Psoas muscle (tissue), 8 donors: ENCODE results near the gene TTF1. TPM values are rescaled to one million over a fixed set of nuclear protein-coding genes. Genes with fewer than 3 reads are reported as not detected.

ENCODE experiments used
- ATAC-seq, 4 donors: fragments of 200-7000 bp; cut with Tn5 transposase; one replicate each; pipeline ENCODE4 v1.9.1; 2020; ENCODE audit warnings: moderate library complexity in 3 of 4, mild to moderate bottlenecking in 2 of 4
- DNase-seq, 2 donors: peaks; one replicate each; pipeline ENCODE4 v3.0.0-alpha.2; 2020
- H3K27ac ChIP-seq: fragments of 200-600 bp; one replicate; pipeline ENCODE4 v1.8.0; 2022
- H3K27me3 ChIP-seq, 3 donors: fragments of 200-600 bp in 1 of 3; one replicate each; pipeline versions ENCODE4 v1.6.1 to v1.8.0; 2013 to 2022; ENCODE audit warnings: low read length in 2 of 3, mild to moderate bottlenecking in 2 of 3, moderate library complexity in 1 of 3; ENCODE audit not compliant: insufficient read depth in 3 of 3
- H3K36me3 ChIP-seq, 2 donors: fragments of 200-600 bp in 1 of 2; one replicate each; pipeline versions ENCODE4 v1.6.1 to v1.8.0; 2013 to 2022; ENCODE audit warnings: low read depth in 1 of 2, mild to moderate bottlenecking in 1 of 2, moderate library complexity in 1 of 2; ENCODE audit not compliant: insufficient read depth in 1 of 2
- H3K4me1 ChIP-seq: fragments of 200-600 bp; one replicate; pipeline ENCODE4 v1.8.0; 2022
- H3K4me3 ChIP-seq: fragments of 200-600 bp; one replicate; pipeline ENCODE4 v1.8.0; 2022; ENCODE audit warnings: mild to moderate bottlenecking
- H3K9me3 ChIP-seq: fragments of 200-600 bp; one replicate; pipeline ENCODE4 v1.8.0; 2022
- WGBS, 3 donors: extraction: QIAGEN DNeasy Blood & Tissue Kit; methylation state at CpG; one replicate each; pipeline versions ENCODE4 v1.1.6 to v1.1.7; 2013; 5-methylcytosine and 5-hydroxymethylcytosine counted together
- intact Hi-C, 2 donors: fragments of 100-400 bp; cut with DNase I; formaldehyde crosslinking; loops; one replicate each; pipeline versions ENCODE4 v1.11.0 to v1.14.2; 2022
- polyA plus RNA-seq, 3 donors: library from polyadenylated mRNA; stranded (reverse); fragments of 200-250 nt; gene quantifications; one replicate each; pipeline ENCODE4 v1.2.3, GENCODE V29; 2013
- total RNA-seq, 4 donors: library from RNA; stranded (reverse); fragmentation: NEBNext Ultra II Directional in 2 of 4; extraction: Animal tissue kit (Norgen Biotek cat#: 25700) in 2 of 4; gene quantifications; one replicate each; pipeline versions ENCODE4 v1.2.1 to v1.2.4, GENCODE V29; 2021 to 2023
- TF ChIP-seq, protein P1 (sequence below): fragments of 200-600 bp; IDR thresholded peaks from one replicate; pipeline ENCODE4 v1.8.0; 2022; ENCODE audit warnings: antibody characterized with exemption
- donor health status: healthy with polysubstance abuse.
- donor health status: DM: no; HTN: no; CAD: no; lungs with moderate emphysema.
- donor health status: Bipolar disorder and iron deficiency.
- donor health status: healthy.
- donor health status: DM: yes; HTN: yes; CAD: no.
- donor health status: DM: no; HTN: no; CAD: no.
- donor health status: DM: no; HTN: no; CAD: no.
- donor health status: DM: yes; HTN: yes; CAD: no.

Gene TTF1
- total and polyA plus RNA-seq, 7 donors = 11.1 to 33.8 (median 15.3) TPM

DNA sequence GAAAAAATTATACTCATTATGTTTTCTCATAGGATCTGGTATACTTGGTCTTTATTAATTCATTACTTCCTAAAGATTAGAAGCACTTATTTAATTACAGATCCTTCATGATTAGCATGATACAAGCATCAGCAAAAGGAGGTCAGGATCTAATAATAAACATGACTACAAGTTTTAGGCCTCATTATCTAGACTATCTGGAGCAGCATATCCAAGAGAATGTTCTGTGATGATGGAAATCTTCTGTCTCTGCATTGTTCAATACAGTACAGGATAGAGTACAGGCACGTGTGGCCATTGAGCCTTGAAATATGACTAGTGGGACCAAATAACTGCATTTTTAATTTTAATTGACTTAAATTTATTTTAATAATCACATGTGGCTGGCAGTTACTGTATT lies 73.1 kb downstream of the TTF1 start:
- Histone ChIP-seq H3K27me3 (no peaks in the 10 kb centered on the region), H3K4me1 (peaks cover 4% of the 10 kb centered on the region), H3K9me3 (no peaks in the 10 kb centered on the region), H3K4me3 (no peak overlapping the region), H3K36me3 (peaks cover 16 to 93% of the 10 kb centered on the region in 2 donors), H3K27ac (peak overlapping the region; percentile 50)
- ATAC-seq (peak; percentile 83 to 94 (median 93)), DNase-seq (no peak)
- intact Hi-C loops = no loop called here
- TF ChIP-seq, protein P1, sequence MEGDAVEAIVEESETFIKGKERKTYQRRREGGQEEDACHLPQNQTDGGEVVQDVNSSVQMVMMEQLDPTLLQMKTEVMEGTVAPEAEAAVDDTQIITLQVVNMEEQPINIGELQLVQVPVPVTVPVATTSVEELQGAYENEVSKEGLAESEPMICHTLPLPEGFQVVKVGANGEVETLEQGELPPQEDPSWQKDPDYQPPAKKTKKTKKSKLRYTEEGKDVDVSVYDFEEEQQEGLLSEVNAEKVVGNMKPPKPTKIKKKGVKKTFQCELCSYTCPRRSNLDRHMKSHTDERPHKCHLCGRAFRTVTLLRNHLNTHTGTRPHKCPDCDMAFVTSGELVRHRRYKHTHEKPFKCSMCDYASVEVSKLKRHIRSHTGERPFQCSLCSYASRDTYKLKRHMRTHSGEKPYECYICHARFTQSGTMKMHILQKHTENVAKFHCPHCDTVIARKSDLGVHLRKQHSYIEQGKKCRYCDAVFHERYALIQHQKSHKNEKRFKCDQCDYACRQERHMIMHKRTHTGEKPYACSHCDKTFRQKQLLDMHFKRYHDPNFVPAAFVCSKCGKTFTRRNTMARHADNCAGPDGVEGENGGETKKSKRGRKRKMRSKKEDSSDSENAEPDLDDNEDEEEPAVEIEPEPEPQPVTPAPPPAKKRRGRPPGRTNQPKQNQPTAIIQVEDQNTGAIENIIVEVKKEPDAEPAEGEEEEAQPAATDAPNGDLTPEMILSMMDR = no peak
- 29 to 39% (median 32%) methylated on average over 1 of the region's 1 CpG for WGBS, 3 donors

- peaks cover 13 to 62% of the 10 kb centered on the region in 2 donors for H3K36me3 ChIP-seq
- H3K9me3 ChIP-seq = no peaks in the 10 kb centered on the region
- 72 to 89% (median 73%) methylated on average over 4 of the region's 4 CpGs for WGBS, 3 donors
- peak; percentile 39 to 71 (median 49) for ATAC-seq
- H3K27me3 ChIP-seq = no peaks in the 10 kb centered on the region
- TF ChIP-seq, protein P1 = no peak
- H3K27ac ChIP-seq = peak overlapping the region; percentile 75
- intact Hi-C loops = loop anchor here in 1 of 2 donors (5.0 kb wide), 1 partner anchor 36 kb away; no protein-coding TSS in a partner anchor
- H3K4me1 ChIP-seq = peaks cover 19% of the 10 kb centered on the region
- DNase-seq = no peak
- no peak overlapping the region for H3K4me3 ChIP-seq
Measured at GRCh38 chr9:132328580-132328979, 78.1 kb downstream of the TTF1 start.

- peak; percentile 78 to 94 (median 88) for ATAC-seq
- H3K4me1 ChIP-seq = peaks cover 19% of the 10 kb centered on the region
- H3K4me3 ChIP-seq = no peak overlapping the region
- no peaks in the 10 kb centered on the region for H3K9me3 ChIP-seq
- intact Hi-C loops = loop anchor here in 1 of 2 donors (5.0 kb wide), 1 partner anchor 35 kb away; no protein-coding TSS in a partner anchor
- H3K27me3 ChIP-seq = no peaks in the 10 kb centered on the region
- H3K27ac ChIP-seq = peak overlapping the region; percentile 75
- DNase-seq = no peak
- H3K36me3 ChIP-seq = peaks cover 15 to 62% of the 10 kb centered on the region in 2 donors
- TF ChIP-seq, protein P1 = no peak
- WGBS, 3 donors = 29 to 38% (median 38%) methylated on average over 6 of the region's 6 CpGs
Measured at GRCh38 chr9:132327537-132327936, 79.1 kb downstream of the TTF1 start.

Other genes starting within 250 kb of the TTF1 start
- gene NTNG2, start 244.8 kb downstream of the TTF1 start, total RNA-seq = 1 to 10 TPM in 1 of 4 donors, under 1 TPM in 3; 0.20 to 1.3 (median 0.44) TPM
- under 1 TPM; 0.01 to 0.04 (median 0.03) TPM for gene NTNG2, start 244.8 kb downstream of the TTF1 start, polyA plus RNA-seq
- 10 to 100 TPM; 20.6 to 26.8 (median 22.7) TPM for gene SETX, start 51.9 kb downstream of the TTF1 start, total RNA-seq
- gene SETX, start 51.9 kb downstream of the TTF1 start, polyA plus RNA-seq = 10 to 100 TPM; 10.0 to 20.4 (median 19.8) TPM
- gene CFAP77, start 3.4 kb upstream of the TTF1 start, total RNA-seq = not detected
- not detected for gene CFAP77, start 3.4 kb upstream of the TTF1 start, polyA plus RNA-seq
- not detected for gene BARHL1, start 175.8 kb upstream of the TTF1 start, total RNA-seq
- not detected for gene BARHL1, start 175.8 kb upstream of the TTF1 start, polyA plus RNA-seq